Camera-type eye (tissue), 1 donor: Measurements from ENCODE around the gene CHRNA3. TPM values are rescaled to one million over a fixed set of nuclear protein-coding genes. Genes with fewer than 3 reads are reported as not detected.

Source experiments
- total RNA-seq: library from RNA; depleted of rRNA; stranded (reverse); fragments of >200 nt; gene quantifications from one replicate; pipeline ENCODE4 v1.2.3, GENCODE V29; 2014

The CHRNA3 gene
- 109 TPM for total RNA-seq

GRCh38 chr15:78620527-78621421 is at the start of gene CHRNA3:
CHRNA3 (minus strand) TSS chr15:78620996; CDS start chr15:78620794, 202 bp downstream.

GRCh38 chr15:78641102-78641748 is 20.4 kb upstream of the CHRNA3 start, which contains the start of gene CHRNB4:
CHRNB4 (minus strand) TSS chr15:78641210; CDS start chr15:78641133, 77 bp downstream.

GRCh38 chr15:78565097-78565950 is 55.5 kb downstream of the CHRNA3 start, which contains the start of gene CHRNA5:
CHRNA5 (plus strand) TSS chr15:78565520; CDS start chr15:78565720, 200 bp downstream.

Other genes starting within 250 kb of the CHRNA3 start
- gene IREB2, start 182.8 kb downstream of the CHRNA3 start, total RNA-seq: 85.2 TPM
- 11.1 TPM for gene HYKK, start 113.4 kb downstream of the CHRNA3 start, total RNA-seq
- 148 TPM for gene PSMA4, start 80.6 kb downstream of the CHRNA3 start, total RNA-seq
- 3.6 TPM for gene CHRNA5, start 55.5 kb downstream of the CHRNA3 start, total RNA-seq
- 28.1 TPM for gene CHRNB4, start 20.2 kb upstream of the CHRNA3 start, total RNA-seq
- 20.7 TPM for gene ADAMTS7, start 190.5 kb upstream of the CHRNA3 start, total RNA-seq